ENCODE data around the gene IGSF21.

DNA sequence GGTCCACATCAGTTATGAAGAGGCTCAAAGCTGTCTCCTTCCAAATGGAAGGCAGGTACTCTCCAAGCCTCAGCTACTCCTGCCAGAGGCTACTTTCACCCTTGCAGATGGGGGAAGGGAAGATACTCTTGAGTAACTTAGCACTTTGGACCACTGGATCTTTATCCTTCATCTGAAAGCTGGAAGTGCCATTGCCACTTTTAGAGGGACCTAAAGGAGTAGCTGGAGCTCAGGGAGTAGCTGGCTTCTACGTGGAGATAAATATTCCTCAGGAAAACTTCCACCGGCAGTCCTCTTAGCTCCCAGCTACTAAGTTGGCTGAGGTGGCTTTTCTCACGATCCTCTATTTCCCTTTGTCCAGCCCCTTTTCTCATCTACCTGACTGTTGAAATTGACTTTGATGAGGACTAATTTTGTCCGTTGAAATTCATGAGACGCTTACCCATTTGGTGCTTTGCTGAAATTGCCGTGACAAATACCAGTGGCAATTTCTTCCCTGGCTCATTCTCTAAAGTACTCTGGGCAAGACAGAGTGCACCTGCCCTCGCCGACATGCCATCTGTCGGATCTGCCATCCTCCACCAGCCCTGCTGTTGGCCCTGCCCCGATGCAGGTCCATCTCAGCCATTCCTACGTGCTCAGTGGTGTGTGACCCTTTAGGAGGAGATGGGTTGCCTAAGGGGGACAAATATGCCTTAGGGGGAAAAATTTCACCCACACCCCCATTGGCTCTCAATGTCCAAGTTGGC, 13.6 kb downstream of the IGSF21 start:
- TF ChIP-seq, protein P1, sequence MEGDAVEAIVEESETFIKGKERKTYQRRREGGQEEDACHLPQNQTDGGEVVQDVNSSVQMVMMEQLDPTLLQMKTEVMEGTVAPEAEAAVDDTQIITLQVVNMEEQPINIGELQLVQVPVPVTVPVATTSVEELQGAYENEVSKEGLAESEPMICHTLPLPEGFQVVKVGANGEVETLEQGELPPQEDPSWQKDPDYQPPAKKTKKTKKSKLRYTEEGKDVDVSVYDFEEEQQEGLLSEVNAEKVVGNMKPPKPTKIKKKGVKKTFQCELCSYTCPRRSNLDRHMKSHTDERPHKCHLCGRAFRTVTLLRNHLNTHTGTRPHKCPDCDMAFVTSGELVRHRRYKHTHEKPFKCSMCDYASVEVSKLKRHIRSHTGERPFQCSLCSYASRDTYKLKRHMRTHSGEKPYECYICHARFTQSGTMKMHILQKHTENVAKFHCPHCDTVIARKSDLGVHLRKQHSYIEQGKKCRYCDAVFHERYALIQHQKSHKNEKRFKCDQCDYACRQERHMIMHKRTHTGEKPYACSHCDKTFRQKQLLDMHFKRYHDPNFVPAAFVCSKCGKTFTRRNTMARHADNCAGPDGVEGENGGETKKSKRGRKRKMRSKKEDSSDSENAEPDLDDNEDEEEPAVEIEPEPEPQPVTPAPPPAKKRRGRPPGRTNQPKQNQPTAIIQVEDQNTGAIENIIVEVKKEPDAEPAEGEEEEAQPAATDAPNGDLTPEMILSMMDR (IDR thresholded peaks at IDR 0.05; ENCODE audit: poor library complexity), result no peak
- no peak for TF ChIP-seq EZH2phosphoT487 (IDR thresholded peaks at IDR 0.05; ENCODE audit: low read depth, severe bottlenecking, unreplicated experiment)
